Measurements from ENCODE around the gene PBRM1.
"Not testable (repeated sequence)": the region's sequence is repeated elsewhere in the genome, so short reads cannot be mapped to it uniquely, and the experiment has no call there.

DNA sequence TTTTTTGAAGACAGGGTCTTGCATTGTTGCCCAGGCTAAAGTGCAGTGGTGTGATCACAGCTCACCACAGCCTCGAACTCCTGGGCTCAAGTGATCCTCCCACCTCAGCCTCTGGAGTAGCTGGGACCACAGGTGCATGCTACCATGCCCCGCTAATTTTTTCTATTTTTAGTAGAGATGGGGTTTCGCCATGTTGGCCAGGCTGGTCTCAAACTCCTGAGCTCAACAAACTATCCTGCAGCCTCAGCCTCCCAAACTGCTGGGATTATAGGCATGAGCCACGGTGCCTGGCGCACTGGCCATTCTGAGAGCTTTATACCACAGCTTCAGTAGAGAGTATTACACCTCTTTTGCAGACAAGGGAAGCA, 159.1 kb downstream of the PBRM1 start:
- not testable (repeated sequence) for TF ChIP-seq CTCF (IDR thresholded peaks at IDR 0.05); ZFX (IDR thresholded peaks at IDR 0.05; ENCODE audit: borderline replicate concordance)

All from 22Rv1 (cell line).